ENCODE results near the gene PRPF38B. TPM values are rescaled to one million over a fixed set of nuclear protein-coding genes. Genes with fewer than 3 reads are reported as not detected.

PRPF38B gene
- total and polyA plus RNA-seq, 2 of the 8 experiments (the other 6 are each of a cell fraction or from before 2014, with no cell fraction given), result 16.6 to 50.6 TPM

- Histone ChIP-seq H3K9me3 (ENCODE audit: insufficient read depth in 2 of 2, low read depth in 1 of 2, low read length in 1 of 2) (no peaks in the 10 kb centered on the region), H4K8ac (ENCODE audit: extremely low read depth, insufficient read depth, low read length) (peak overlapping the region; percentile 100; the same call in 1 of the 2 replicates), H2AK5ac (ENCODE audit: low read depth, low read length) (no peak overlapping the region), H3K4me1 (replicated peaks in 1 of 4; ENCODE audit: control insufficient read depth in 3 of 4, insufficient read depth in 4 of 4, low read length in 3 of 4) (peaks cover 0 to 2% (median 0%) of the 10 kb centered on the region in 4 experiments; a peak in 1 of 7 replicates), H2BK120ac (replicated peaks; ENCODE audit: low read depth, low read length) (no peak overlapping the region), H3K4me2 (ENCODE audit: insufficient read depth in 1 of 2, low read depth in 2 of 2, low read length in 2 of 2) (peak overlapping the region; percentile 68 to 87), H3K14ac (ENCODE audit: insufficient read length) (no peak overlapping the region), H4K20me1 (replicated peaks in 1 of 2; ENCODE audit: control insufficient read depth in 1 of 2, insufficient read depth in 2 of 2, low read length in 2 of 2) (peaks cover 0 to 3% of the 10 kb centered on the region in 2 experiments), H3K36me3 (ENCODE audit: control insufficient read depth in 2 of 4, insufficient read depth in 4 of 4, low read length in 3 of 4) (peaks cover 2 to 11% (median 6%) of the 10 kb centered on the region in 4 experiments; a peak in 6 of 8 replicates), H3K27ac (ENCODE audit: low read depth, low read length) (peak overlapping the region; percentile 96), H3K18ac (ENCODE audit: extremely low read depth, low read length) (no peak overlapping the region), H3K4ac (replicated peaks; ENCODE audit: insufficient read length, low read depth, low read length) (peak overlapping the region; percentile 65), H3K79me2 (ENCODE audit: control insufficient read depth in 1 of 2, insufficient read depth in 2 of 2, low read length in 2 of 2) (peaks cover 17 to 52% of the 10 kb centered on the region in 2 experiments), H3K27me3 (replicated peaks in 1 of 4; ENCODE audit: control insufficient read depth in 3 of 4, extremely low read depth in 1 of 4, insufficient read depth in 3 of 4, low read length in 3 of 4) (no peaks in the 10 kb centered on the region; a peak in 1 of 7 replicates), H2BK12ac (ENCODE audit: low read depth, low read length) (no peak overlapping the region; the same call in 1 of the 2 replicates), H3K23ac (ENCODE audit: insufficient read length) (no peak overlapping the region), H2BK5ac (ENCODE audit: low read depth, low read length) (no peak overlapping the region; the same call in 1 of the 2 replicates), H2BK20ac (ENCODE audit: low read length) (no peak overlapping the region), H2BK15ac (ENCODE audit: low read length) (no peak overlapping the region), H4K5ac (ENCODE audit: insufficient read length, low read depth, low read length) (peak overlapping the region; percentile 28), H3K4me3 (ENCODE audit: extremely low read depth in 1 of 4, insufficient read depth in 2 of 4, low read depth in 3 of 4, low read length in 4 of 4) (peak overlapping the region; percentile 72 to 99 (median 96)), H3K23me2 (ENCODE audit: low read depth, low read length) (peaks cover 4% of the 10 kb centered on the region; the same call in 1 of the 2 replicates), H2AFZ (ENCODE audit: low read length) (no peak overlapping the region; the same call in 1 of the 2 replicates), H4K91ac (replicated peaks; ENCODE audit: insufficient read length, low read length) (peak overlapping the region; percentile 11), H3K79me1 (ENCODE audit: low read depth, low read length) (no peaks in the 10 kb centered on the region), H3K9ac (replicated peaks in 1 of 4; ENCODE audit: extremely low read depth in 1 of 4, low read depth in 3 of 4, low read length in 3 of 4) (peak overlapping the region; percentile 83 to 97 (median 92)), H3K56ac (replicated peaks; ENCODE audit: insufficient read length, low read depth, low read length) (peak overlapping the region; percentile 93)
- DNase-seq (ENCODE audit: low read depth in 1 of 2, low spot score in 2 of 2) (no peak), FAIRE-seq (no peak)
- ChIA-PET POLR2A (ENCODE audit: partially characterized antibody) (interaction anchor here (0.6 to 4.2 kb wide), 21 partner anchors 9 to 505 kb away, joined by 3 to 79 read pairs (median 4); partner anchors contain the start of genes EEIG2, FNDC7 and HENMT1), CTCF (ENCODE audit: partially characterized antibody) (interaction anchor here (0.7 to 3.7 kb wide), 6 partner anchors 18 to 130 kb away, joined by 3 to 20 read pairs (median 3); no protein-coding TSS in a partner anchor)
- 40 to 100% methylated on average over 1 to 12 of the region's 12 CpGs for WGBS, 2 experiments (ENCODE audit: extremely low coverage in 1 of 2, insufficient coverage in 1 of 2, insufficient read length in 1 of 2, insufficient replicate concordance in 2 of 2, low coverage in 1 of 2, low lambda C conversion rate in 2 of 2, missing lambda C conversion rate in 1 of 2)
- TF ChIP-seq CEBPB (IDR thresholded peaks at IDR 0.05; ENCODE audit: low read depth, low read length) (no peak), CBX5 (IDR thresholded peaks at IDR 0.05; ENCODE audit: low read depth, low read length) (no peak), RAD21 (IDR thresholded peaks at IDR 0.05 in 1 of 2, conservative IDR thresholded peaks at IDR 0.05 in 1 of 2; ENCODE audit: low read depth in 2 of 2, low read length in 2 of 2) (no peak), TEAD4 (IDR thresholded peaks at IDR 0.05; ENCODE audit: low read depth, low read length) (no peak), RFX5 (IDR thresholded peaks at IDR 0.05; ENCODE audit: borderline replicate concordance, low read depth, low read length) (no peak), POU5F1 (IDR thresholded peaks at IDR 0.05; ENCODE audit: low read depth, low read length) (no peak), ATF2 (IDR thresholded peaks at IDR 0.05; ENCODE audit: low read length) (no peak)
These were observed 775 bp upstream of the PRPF38B start for GRCh38 chr1:108691128-108691941.

Data from H1 (cell line).